PC-3 (cell line): ENCODE data around the gene ARHGEF4. TPM values are rescaled to one million over a fixed set of nuclear protein-coding genes. Genes with fewer than 3 reads are reported as not detected.

Source experiments
- ATAC-seq: fragments of 200-7000 bp; cut with Tn5 transposase; 2 replicates; pipeline ENCODE4 v1.9.1; 2020; ENCODE audit warnings: mild to moderate bottlenecking, moderate library complexity
- BruUV-seq: library from RNA; stranded (reverse); fragments of 400-500 nt; replicated peaks from 2 replicates; lab custom pipeline; 2021; lab: Mats Ljungman, UMichigan
- CTCF ChIA-PET: fragments of 300-600 bp; sonication (Branson Sonifier 250); formaldehyde crosslinking; loops from one replicate; lab custom pipeline; 2022; ENCODE audit warnings: antibody characterized with exemption; lab: Charles Lee
- POLR2A ChIA-PET: fragments of 300-600 bp; sonication (Branson Sonifier 250); formaldehyde crosslinking; loops from one replicate; lab custom pipeline; 2022; ENCODE audit warnings: antibody characterized with exemption; ENCODE audit not compliant: unreplicated experiment; lab: Charles Lee
- DNase-seq: peaks from one replicate; pipeline ENCODE4 v3.0.0-alpha.2; 2015
- H2AFZ ChIP-seq: fragments of 300-600 bp; sonication (generic); 2 replicates; pipeline ENCODE4 v1.6.0; 2016; ENCODE audit warnings: antibody characterized with exemption, low read length
- H3F3A ChIP-seq: fragments of 300-600 bp; sonication (generic); one replicate; pipeline ENCODE4 v1.6.0; 2017; ENCODE audit warnings: antibody characterized with exemption, low read length, control low read depth, mild to moderate bottlenecking; ENCODE audit not compliant: unreplicated experiment
- H3K27ac ChIP-seq: fragments of 300-600 bp; sonication (generic); 2 replicates; pipeline ENCODE4 v1.5.1; 2016; ENCODE audit warnings: mild to moderate bottlenecking, low read length
- H3K27me3 ChIP-seq: fragments of 300-600 bp; sonication (generic); 2 replicates; pipeline ENCODE4 v1.6.1; 2016; ENCODE audit warnings: low read length, mixed read lengths
- H3K36me3 ChIP-seq: fragments of 300-600 bp; sonication (generic); 2 replicates; pipeline ENCODE4 v1.6.1; 2016; ENCODE audit warnings: low read depth, mixed run types, low read length, mixed read lengths
- H3K4me1 ChIP-seq: fragments of 300-600 bp; sonication (generic); 2 replicates; pipeline ENCODE4 v1.5.1; 2016; ENCODE audit warnings: low read length; ENCODE audit not compliant: insufficient read depth
- H3K4me2 ChIP-seq: fragments of 300-600 bp; sonication (generic); 2 replicates; pipeline ENCODE4 v1.6.0; 2016; ENCODE audit warnings: low read length
- H3K4me3 ChIP-seq: fragments of 300-600 bp; sonication (generic); 2 replicates; pipeline ENCODE4 v1.5.1; 2016; ENCODE audit warnings: mild to moderate bottlenecking, low read length, mixed read lengths
- H3K79me2 ChIP-seq: fragments of 300-600 bp; sonication (generic); 2 replicates; pipeline ENCODE4 v1.6.1; 2017; ENCODE audit warnings: low read length, mixed read lengths
- H3K9ac ChIP-seq: fragments of 300-600 bp; sonication (generic); 2 replicates; pipeline ENCODE4 v1.6.0; 2016; ENCODE audit warnings: mild to moderate bottlenecking, low read length
- H3K9me2 ChIP-seq: fragments of 300-600 bp; sonication (generic); replicated peaks from 2 replicates; pipeline ENCODE4 v1.6.1; 2016; ENCODE audit warnings: mixed run types, low read length, mixed read lengths
- H3K9me3 ChIP-seq: fragments of 300-600 bp; sonication (generic); 2 replicates; pipeline ENCODE4 v1.6.1; 2016; ENCODE audit warnings: low read length, mixed read lengths
- H4K20me1 ChIP-seq: fragments of 300-600 bp; sonication (generic); 2 replicates; pipeline ENCODE4 v1.6.1; 2016; ENCODE audit warnings: low read length, mixed read lengths
- EZH2 ChIP-seq: fragments of 300-600 bp; sonication (generic); IDR thresholded peaks from one replicate; pipeline ENCODE4 v1.6.1; 2017; ENCODE audit warnings: antibody characterized with exemption, mild to moderate bottlenecking, low read length; ENCODE audit not compliant: unreplicated experiment
- EZH2phosphoT487 ChIP-seq: fragments of 300-600 bp; sonication (generic); IDR thresholded peaks from 2 replicates; pipeline ENCODE4 v1.6.1; 2018; ENCODE audit warnings: mild to moderate bottlenecking, antibody characterized with exemption, low read length, borderline replicate concordance
- intact Hi-C: fragments of 100-400 bp; cut with micrococcal nuclease; formaldehyde crosslinking; loops from 2 replicates; pipeline ENCODE4 v1.9.0; 2023
- total RNA-seq: library from RNA; depleted of rRNA; stranded (reverse); fragments of >200 nt; gene quantifications from 2 replicates; pipeline ENCODE4 v1.2.3, GENCODE V29; 2014
- TF ChIP-seq, protein P1 (sequence below): fragments of 300-600 bp; sonication (generic); conservative IDR thresholded peaks from 2 replicates; pipeline ENCODE4 v1.5.1; 2017; ENCODE audit warnings: antibody characterized with exemption, low read depth, mild to moderate bottlenecking, low read length

The ARHGEF4 gene
- total RNA-seq, 1 experiment from 2014 or later: 21.5 TPM

DNA sequence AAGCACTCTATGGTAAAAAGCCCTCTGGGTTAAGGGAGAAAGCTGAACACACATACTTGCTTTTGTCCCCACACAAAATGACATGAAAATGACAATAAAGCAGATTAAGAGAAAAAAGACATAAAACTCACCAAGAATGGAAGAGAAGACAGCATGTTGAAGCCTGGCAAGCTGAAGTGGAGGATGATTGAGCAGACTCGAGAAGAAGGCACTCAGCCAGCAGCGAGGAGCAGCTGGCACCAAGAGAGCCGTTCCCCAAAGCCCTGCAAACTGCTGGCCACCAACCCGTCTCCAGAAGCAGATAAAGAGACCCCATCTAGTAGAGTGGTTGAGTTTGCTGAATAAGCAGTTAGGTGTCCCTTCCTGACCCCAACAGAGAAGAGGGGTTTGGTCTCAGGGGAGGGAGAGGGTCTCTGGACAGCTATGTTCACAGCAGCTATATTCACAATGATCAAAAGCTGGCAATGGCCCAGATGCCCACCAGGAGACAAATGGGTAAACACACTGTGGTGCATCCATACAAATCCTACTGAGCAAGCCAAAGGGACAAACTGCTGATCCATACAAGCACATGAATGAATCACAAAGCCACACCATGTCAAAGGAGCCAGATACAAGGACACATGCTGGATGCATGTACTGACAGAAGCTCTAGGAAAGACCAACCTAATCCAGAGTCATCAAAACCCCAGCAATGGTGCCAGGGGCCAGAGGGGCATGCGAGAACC lies 219.7 kb downstream of the ARHGEF4 start:
- Histone ChIP-seq H3K4me2 (no peak overlapping the region), H3K79me2 (peaks cover 61% of the 10 kb centered on the region), H3F3A (no peaks in the 10 kb centered on the region), H3K27me3 (no peaks in the 10 kb centered on the region), H3K27ac (no peak overlapping the region), H3K4me1 (no peaks in the 10 kb centered on the region), H2AFZ (no peak overlapping the region), H3K9me2 (no peaks in the 10 kb centered on the region), H3K9me3 (no peaks in the 10 kb centered on the region), H4K20me1 (peaks cover 19% of the 10 kb centered on the region), H3K36me3 (peaks cover 51% of the 10 kb centered on the region), H3K4me3 (no peak overlapping the region), H3K9ac (no peak overlapping the region)
- ChIA-PET CTCF (no interaction called here), POLR2A (no interaction called here)
- DNase-seq (no peak), ATAC-seq (no peak)
- TF ChIP-seq EZH2 (no peak), EZH2phosphoT487 (no peak)
- TF ChIP-seq, protein P1, sequence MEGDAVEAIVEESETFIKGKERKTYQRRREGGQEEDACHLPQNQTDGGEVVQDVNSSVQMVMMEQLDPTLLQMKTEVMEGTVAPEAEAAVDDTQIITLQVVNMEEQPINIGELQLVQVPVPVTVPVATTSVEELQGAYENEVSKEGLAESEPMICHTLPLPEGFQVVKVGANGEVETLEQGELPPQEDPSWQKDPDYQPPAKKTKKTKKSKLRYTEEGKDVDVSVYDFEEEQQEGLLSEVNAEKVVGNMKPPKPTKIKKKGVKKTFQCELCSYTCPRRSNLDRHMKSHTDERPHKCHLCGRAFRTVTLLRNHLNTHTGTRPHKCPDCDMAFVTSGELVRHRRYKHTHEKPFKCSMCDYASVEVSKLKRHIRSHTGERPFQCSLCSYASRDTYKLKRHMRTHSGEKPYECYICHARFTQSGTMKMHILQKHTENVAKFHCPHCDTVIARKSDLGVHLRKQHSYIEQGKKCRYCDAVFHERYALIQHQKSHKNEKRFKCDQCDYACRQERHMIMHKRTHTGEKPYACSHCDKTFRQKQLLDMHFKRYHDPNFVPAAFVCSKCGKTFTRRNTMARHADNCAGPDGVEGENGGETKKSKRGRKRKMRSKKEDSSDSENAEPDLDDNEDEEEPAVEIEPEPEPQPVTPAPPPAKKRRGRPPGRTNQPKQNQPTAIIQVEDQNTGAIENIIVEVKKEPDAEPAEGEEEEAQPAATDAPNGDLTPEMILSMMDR: no peak
- no TSS peak for BruUV-seq
- intact Hi-C loops: loop anchor here (10.0 kb wide), 1 partner anchor 262 kb away; no protein-coding TSS in a partner anchor

DNA sequence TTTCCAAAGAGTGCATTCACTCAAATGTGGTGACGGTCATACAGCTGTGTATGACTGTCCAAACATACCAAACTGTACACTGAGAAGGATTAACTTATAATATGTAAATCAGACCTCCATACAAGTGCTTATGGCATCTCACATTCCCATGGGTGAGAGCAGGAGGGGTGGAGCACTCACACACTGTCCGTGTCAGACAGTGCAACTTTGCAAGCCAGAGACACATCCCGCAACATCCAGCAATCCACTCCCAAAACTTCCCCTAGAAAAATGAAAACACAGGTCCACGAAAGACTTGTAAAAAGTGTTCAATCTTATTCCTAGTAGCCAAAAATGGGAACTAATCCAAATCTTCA lies 220.2 kb downstream of the ARHGEF4 start:
- Histone ChIP-seq H3K27me3 (no peaks in the 10 kb centered on the region), H3K79me2 (peaks cover 66% of the 10 kb centered on the region), H3F3A (no peaks in the 10 kb centered on the region), H3K27ac (no peak overlapping the region), H2AFZ (no peak overlapping the region), H3K36me3 (peaks cover 45% of the 10 kb centered on the region), H3K4me2 (no peak overlapping the region), H3K4me1 (no peaks in the 10 kb centered on the region), H3K9ac (no peak overlapping the region), H3K9me3 (no peaks in the 10 kb centered on the region), H3K9me2 (no peaks in the 10 kb centered on the region), H3K4me3 (no peak overlapping the region), H4K20me1 (peaks cover 19% of the 10 kb centered on the region)
- DNase-seq: no peak
- ChIA-PET POLR2A (no interaction called here), CTCF (no interaction called here)
- no peak for ATAC-seq
- TF ChIP-seq, protein P1: no peak
- TF ChIP-seq EZH2 (no peak), EZH2phosphoT487 (no peak)
- intact Hi-C loops: loop anchor here (10.0 kb wide), 1 partner anchor 262 kb away; no protein-coding TSS in a partner anchor
- BruUV-seq: no TSS peak

DNA sequence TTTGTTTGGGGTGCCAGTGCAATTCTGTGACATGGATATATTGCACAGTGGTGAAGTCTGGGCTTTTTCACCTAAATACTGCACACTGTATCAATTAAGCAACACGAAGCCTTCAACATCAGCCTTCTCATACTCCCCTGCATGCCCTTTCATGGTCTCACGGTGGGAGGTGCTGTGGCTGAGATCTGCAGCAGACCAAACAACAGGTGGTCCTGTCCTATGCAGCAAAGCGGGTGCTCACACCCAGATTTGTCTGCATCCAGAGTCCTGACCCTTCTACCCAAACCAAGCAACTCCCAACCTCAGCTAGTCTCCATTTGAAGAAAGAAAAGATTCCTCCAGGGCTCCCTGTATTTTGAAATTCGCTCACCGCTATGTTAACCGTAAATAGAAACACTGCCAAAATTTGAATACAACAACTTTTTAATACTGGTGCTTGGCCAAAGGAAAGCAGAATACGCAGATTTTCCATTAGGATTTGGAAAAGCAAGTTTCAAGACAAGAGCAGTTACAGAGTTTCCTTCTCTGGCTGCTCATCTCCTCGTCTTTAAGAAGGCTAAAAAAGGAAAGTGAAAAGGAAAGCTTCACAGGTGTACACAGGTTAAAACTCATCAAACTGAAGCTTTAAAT lies 221.6 kb downstream of the ARHGEF4 start:
- no peaks in the 10 kb centered on the region for H3K27me3 ChIP-seq
- no peaks in the 10 kb centered on the region for H3K4me1 ChIP-seq
- no peak overlapping the region for H2AFZ ChIP-seq
- H3K9me3 ChIP-seq: no peaks in the 10 kb centered on the region
- no peak overlapping the region for H3K4me3 ChIP-seq
- no peak overlapping the region for H3K9ac ChIP-seq
- peaks cover 80% of the 10 kb centered on the region for H3K79me2 ChIP-seq
- ATAC-seq (no peak), DNase-seq (no peak)
- POLR2A ChIA-PET: no interaction called here
- no peak overlapping the region for H3K27ac ChIP-seq
- no peak overlapping the region for H3K4me2 ChIP-seq
- H3K9me2 ChIP-seq: no peaks in the 10 kb centered on the region
- no peak for TF ChIP-seq EZH2phosphoT487
- no peak for TF ChIP-seq EZH2
- TF ChIP-seq, protein P1: no peak
- no TSS peak for BruUV-seq
- CTCF ChIA-PET: no interaction called here
- intact Hi-C loops: loop anchor here (10.0 kb wide), 1 partner anchor 264 kb away; no protein-coding TSS in a partner anchor
- peaks cover 14% of the 10 kb centered on the region for H4K20me1 ChIP-seq
- H3K36me3 ChIP-seq: peaks cover 38% of the 10 kb centered on the region
- H3F3A ChIP-seq: no peaks in the 10 kb centered on the region
